ENCODE measurements around the gene PPFIA2.

PPFIA2 gene

GRCh38 chr12:81468206-81468605 lies 290.9 kb downstream of the PPFIA2 start:
- Histone ChIP-seq H3K79me2 (ENCODE audit: insufficient read depth, low read length) (no peaks in the 10 kb centered on the region), H3F3A (ENCODE audit: low read depth) (no peaks in the 10 kb centered on the region), H2AFZ (ENCODE audit: low read length) (no peak overlapping the region), H4K20me1 (ENCODE audit: insufficient read depth, low read length, poor library complexity, severe bottlenecking) (no peaks in the 10 kb centered on the region), H3K36me3 (ENCODE audit: insufficient read depth, low read length) (no peaks in the 10 kb centered on the region), H3K27me3 (ENCODE audit: insufficient read depth, low read length, poor library complexity, severe bottlenecking) (no peaks in the 10 kb centered on the region), H3K4me1 (ENCODE audit: insufficient read depth, low read length, poor library complexity, severe bottlenecking) (no peaks in the 10 kb centered on the region), H3K9ac (ENCODE audit: low read depth, low read length, poor library complexity, severe bottlenecking) (no peak overlapping the region), H3K9me3 (ENCODE audit: insufficient read depth, low read depth, low read length) (no peaks in the 10 kb centered on the region), H3K9me2 (replicated peaks; ENCODE audit: low read depth, low read length) (no peaks in the 10 kb centered on the region), H3K4me3 (ENCODE audit: low read length, poor library complexity, severe bottlenecking) (no peak overlapping the region), H3K4me2 (ENCODE audit: low read depth, low read length, poor library complexity, severe bottlenecking) (no peak overlapping the region)
- TF ChIP-seq CTCF (conservative IDR thresholded peaks at IDR 0.05; ENCODE audit: low read length): no peak
- TF ChIP-seq EZH2phosphoT487 (IDR thresholded peaks at IDR 0.05; ENCODE audit: borderline replicate concordance): no peak

GRCh38 chr12:81465876-81466275 lies 293.3 kb downstream of the PPFIA2 start:
- TF ChIP-seq CTCF (conservative IDR thresholded peaks at IDR 0.05; ENCODE audit: low read length) (no peak), EZH2phosphoT487 (IDR thresholded peaks at IDR 0.05; ENCODE audit: borderline replicate concordance) (no peak)
- Histone ChIP-seq H3K9ac (ENCODE audit: low read depth, low read length, poor library complexity, severe bottlenecking) (no peak overlapping the region), H3K9me3 (ENCODE audit: insufficient read depth, low read depth, low read length) (no peaks in the 10 kb centered on the region), H3K9me2 (replicated peaks; ENCODE audit: low read depth, low read length) (no peaks in the 10 kb centered on the region), H3K4me1 (ENCODE audit: insufficient read depth, low read length, poor library complexity, severe bottlenecking) (no peaks in the 10 kb centered on the region), H3K27me3 (ENCODE audit: insufficient read depth, low read length, poor library complexity, severe bottlenecking) (no peaks in the 10 kb centered on the region), H3K4me2 (ENCODE audit: low read depth, low read length, poor library complexity, severe bottlenecking) (no peak overlapping the region), H4K20me1 (ENCODE audit: insufficient read depth, low read length, poor library complexity, severe bottlenecking) (no peaks in the 10 kb centered on the region), H3F3A (ENCODE audit: low read depth) (no peaks in the 10 kb centered on the region), H2AFZ (ENCODE audit: low read length) (no peak overlapping the region), H3K4me3 (ENCODE audit: low read length, poor library complexity, severe bottlenecking) (no peak overlapping the region), H3K36me3 (ENCODE audit: insufficient read depth, low read length) (no peaks in the 10 kb centered on the region), H3K79me2 (ENCODE audit: insufficient read depth, low read length) (no peaks in the 10 kb centered on the region)

DNA sequence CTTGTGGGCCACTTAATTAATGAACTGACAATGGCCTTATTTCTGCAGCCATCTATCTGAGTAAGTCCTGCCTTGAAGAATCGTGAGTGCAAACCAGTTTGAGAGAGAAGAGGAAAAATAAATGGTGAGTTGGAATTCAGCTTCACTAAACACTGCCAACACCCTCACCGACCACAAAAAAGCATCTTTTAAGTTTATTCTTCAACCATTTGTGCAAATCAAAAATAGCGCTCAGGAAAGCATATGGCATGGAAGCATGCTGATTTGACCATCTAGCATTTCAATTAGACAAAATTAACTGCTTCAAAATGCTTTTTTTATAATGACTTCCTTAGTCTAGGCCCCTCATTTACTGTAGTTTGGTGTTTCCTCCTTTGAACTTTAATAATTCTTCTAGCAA lies 294.0 kb downstream of the PPFIA2 start:
- Histone ChIP-seq H3F3A (ENCODE audit: low read depth) (no peaks in the 10 kb centered on the region), H3K4me3 (ENCODE audit: low read length, poor library complexity, severe bottlenecking) (no peak overlapping the region), H4K20me1 (ENCODE audit: insufficient read depth, low read length, poor library complexity, severe bottlenecking) (no peaks in the 10 kb centered on the region), H3K9ac (ENCODE audit: low read depth, low read length, poor library complexity, severe bottlenecking) (no peak overlapping the region), H3K9me3 (ENCODE audit: insufficient read depth, low read depth, low read length) (no peaks in the 10 kb centered on the region), H3K36me3 (ENCODE audit: insufficient read depth, low read length) (no peaks in the 10 kb centered on the region), H3K79me2 (ENCODE audit: insufficient read depth, low read length) (no peaks in the 10 kb centered on the region), H3K4me2 (ENCODE audit: low read depth, low read length, poor library complexity, severe bottlenecking) (no peak overlapping the region), H2AFZ (ENCODE audit: low read length) (no peak overlapping the region), H3K27me3 (ENCODE audit: insufficient read depth, low read length, poor library complexity, severe bottlenecking) (no peaks in the 10 kb centered on the region), H3K4me1 (ENCODE audit: insufficient read depth, low read length, poor library complexity, severe bottlenecking) (no peaks in the 10 kb centered on the region), H3K9me2 (replicated peaks; ENCODE audit: low read depth, low read length) (no peaks in the 10 kb centered on the region)
- TF ChIP-seq CTCF (conservative IDR thresholded peaks at IDR 0.05; ENCODE audit: low read length): no peak
- TF ChIP-seq EZH2phosphoT487 (IDR thresholded peaks at IDR 0.05; ENCODE audit: borderline replicate concordance): no peak

Measured in Loucy (cell line).